ENCODE measurements around the gene FAM20C.

- no peak for TF ChIP-seq CTCF (IDR thresholded peaks at IDR 0.05; ENCODE audit: insufficient read depth, low read length)
- TF ChIP-seq POLR2AphosphoS5 (IDR thresholded peaks at IDR 0.05; ENCODE audit: low read depth), result no peak
- TF ChIP-seq REST (IDR thresholded peaks at IDR 0.05; ENCODE audit: insufficient replicate concordance, low read depth), result no peak
These were observed 2.7 kb upstream of the FAM20C start for GRCh38 chr7:189719-190118.

Measured in HL-60 (cell line).